ENCODE results near the gene TNFRSF25.
"Not testable (repeated sequence)": the region's sequence is repeated elsewhere in the genome, so short reads cannot be mapped to it uniquely, and the experiment has no call there.

DNA sequence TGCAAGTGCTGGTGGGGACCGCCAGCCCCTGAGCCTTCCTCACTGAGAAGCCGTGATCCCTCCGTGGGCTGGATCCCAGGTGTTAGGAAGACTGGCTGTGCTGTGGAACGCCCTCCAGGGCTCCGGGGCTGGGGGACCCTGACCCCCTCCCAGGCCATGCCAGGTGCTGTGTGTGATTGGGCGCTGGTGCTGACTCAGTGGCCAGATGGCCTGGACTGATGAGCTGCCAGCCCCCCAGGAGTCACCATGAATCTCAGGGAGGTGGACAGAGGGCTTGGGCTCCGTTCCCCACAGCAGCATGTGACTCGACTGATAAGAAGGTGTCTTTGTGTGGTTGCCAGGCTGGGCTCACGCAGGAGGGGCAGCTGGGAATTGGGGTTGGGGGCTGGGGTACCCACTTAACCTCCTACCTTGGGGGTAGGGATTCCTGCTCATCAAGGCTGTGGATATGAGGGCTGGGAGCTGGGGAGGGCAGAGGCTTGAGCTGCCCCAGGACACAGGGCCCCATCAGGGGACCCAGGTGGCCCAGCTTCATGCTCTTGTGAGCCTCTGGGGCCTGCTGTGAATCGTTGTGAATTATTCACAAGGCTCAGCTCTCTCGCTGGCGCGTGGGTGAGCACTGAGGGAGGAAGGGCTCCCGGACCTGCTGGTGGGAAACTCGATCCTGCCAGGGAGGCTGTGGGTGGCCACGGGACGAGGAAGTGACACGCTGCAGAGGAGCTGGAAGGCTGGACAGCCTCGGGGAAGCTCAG lies 36.1 kb downstream of the TNFRSF25 start:
- TF ChIP-seq POLR2AphosphoS5 (IDR thresholded peaks at IDR 0.05; ENCODE audit: borderline replicate concordance, low read depth, low read length); EZH2 (IDR thresholded peaks at IDR 0.05); FOXP2 (optimal IDR thresholded peaks at IDR 0.05; ENCODE audit: control extremely low read depth, extremely low read length, insufficient read depth): not testable (repeated sequence)
